Keratinocyte (primary cell): ENCODE measurements around the gene CCDC40. TPM values are rescaled to one million over a fixed set of nuclear protein-coding genes. Genes with fewer than 3 reads are reported as not detected.

Source experiments
- DNase-seq: peaks from one replicate; pipeline ENCODE4 v3.0.0-alpha.2; 2011; ENCODE audit warnings: low read depth, missing footprints, low spot score
- FAIRE-seq: peaks from 2 replicates; lab custom pipeline; 2011; peaks lifted over from hg19 to GRCh38; lab: Jason Lieb, UNC
- H2AFZ ChIP-seq: 2 replicates; pipeline ENCODE4 v1.6.0; 2012; ENCODE audit warnings: low read length, control low read depth, inconsistent platforms; ENCODE audit not compliant: control insufficient read depth
- H3K27ac ChIP-seq: 2 replicates; pipeline ENCODE4 v1.5.1; 2011; ENCODE audit warnings: low read length; ENCODE audit not compliant: control insufficient read depth, insufficient read depth
- H3K27me3 ChIP-seq: 3 replicates; pipeline ENCODE4 v1.6.0; 2011; ENCODE audit warnings: low read length; ENCODE audit not compliant: control insufficient read depth, insufficient read depth; ENCODE audit errors: extremely low read depth
- H3K36me3 ChIP-seq, 2 experiments: 2 replicates in 1 of 2; 3 replicates in 1 of 2; pipeline ENCODE4 v1.5.1; 2011; ENCODE audit warnings: low read length in 2 of 2, mild to moderate bottlenecking in 1 of 2; ENCODE audit not compliant: control insufficient read depth in 2 of 2, insufficient read depth in 2 of 2; ENCODE audit errors: extremely low read depth in 1 of 2
- H3K4me1 ChIP-seq: 3 replicates; pipeline ENCODE4 v1.5.1; 2011; ENCODE audit warnings: low read length; ENCODE audit not compliant: control insufficient read depth, insufficient read depth; ENCODE audit errors: extremely low read depth
- H3K4me2 ChIP-seq: 3 replicates; pipeline ENCODE4 v1.6.0; 2011; ENCODE audit warnings: low read depth, low read length; ENCODE audit not compliant: control insufficient read depth, insufficient read depth; ENCODE audit errors: extremely low read depth
- H3K4me3 ChIP-seq, 3 experiments: fragments of 200-600 bp in 1 of 3; sonication (generic) in 1 of 3; 2 replicates in 2 of 3; 3 replicates in 1 of 3; pipeline ENCODE4 v1.5.1; 2011 to 2016; ENCODE audit warnings: low read length in 3 of 3, mild to moderate bottlenecking in 3 of 3, control low read depth in 2 of 3, inconsistent platforms in 1 of 3, low read depth in 1 of 3, mixed read lengths in 1 of 3, mixed run types in 1 of 3, moderate library complexity in 1 of 3; ENCODE audit not compliant: control insufficient read depth in 2 of 3, insufficient read depth in 2 of 3; ENCODE audit errors: extremely low read depth in 1 of 3
- H3K79me2 ChIP-seq: 2 replicates; pipeline ENCODE4 v1.6.0; 2012; ENCODE audit warnings: low read length; ENCODE audit not compliant: control insufficient read depth, insufficient read depth
- H3K9ac ChIP-seq: 3 replicates; pipeline ENCODE4 v1.6.0; 2011; ENCODE audit warnings: low read length; ENCODE audit not compliant: control insufficient read depth, insufficient read depth; ENCODE audit errors: extremely low read depth
- H3K9me1 ChIP-seq: 3 replicates; pipeline ENCODE4 v1.6.0; 2011; ENCODE audit warnings: low read length; ENCODE audit not compliant: control insufficient read depth, insufficient read depth; ENCODE audit errors: extremely low read depth
- H3K9me3 ChIP-seq: 2 replicates; pipeline ENCODE4 v1.5.1; 2012; ENCODE audit warnings: low read depth, low read length; ENCODE audit not compliant: control insufficient read depth
- H4K20me1 ChIP-seq: 3 replicates; pipeline ENCODE4 v1.6.0; 2011; ENCODE audit warnings: low read length; ENCODE audit not compliant: control insufficient read depth, insufficient read depth; ENCODE audit errors: extremely low read depth
- CTCF ChIP-seq, 3 experiments: IDR thresholded peaks in 1 of 3; conservative IDR thresholded peaks in 1 of 3; optimal IDR thresholded peaks in 1 of 3; 2 replicates in 2 of 3; 3 replicates in 1 of 3; pipeline versions ENCODE3 to v1.5.1; 2011; ENCODE audit warnings: low read length in 3 of 3, mild to moderate bottlenecking in 3 of 3, moderate library complexity in 2 of 3, control low read depth in 1 of 3, inconsistent platforms in 1 of 3; ENCODE audit not compliant: insufficient read depth in 2 of 3; ENCODE audit errors: extremely low read depth in 1 of 3
- EZH2 ChIP-seq: IDR thresholded peaks from one replicate; pipeline ENCODE4 v1.6.1; 2012; ENCODE audit warnings: inconsistent platforms, mild to moderate bottlenecking, low read length, moderate library complexity
- dilution Hi-C: fragments of 300-500 bp; cut with MboI; formaldehyde crosslinking; loops from one replicate; pipeline ENCODE4 v1.7.0; 2020; ENCODE audit warnings: low sequenced_read_pairs; ENCODE audit not compliant: extremely low pct_ligation_motif_present
- polyA plus RNA-seq, 5 experiments: library from polyadenylated mRNA; depleted of rRNA in 3 of 5; stranded (reverse) in 3 of 5; stranded (forward) in 1 of 5; unstranded in 1 of 5; fragments of >200 nt; gene quantifications; 1 replicate in 1 of 5; 2 replicates in 3 of 5; 3 replicates in 1 of 5; pipeline versions ENCODE4 v1.2.1 to v1.2.3, GENCODE V29; 2011 to 2012; ENCODE audit warnings: missing spikeins in 2 of 5, low read depth in 1 of 5, low replicate concordance in 1 of 5

The CCDC40 gene
- polyA plus RNA-seq, 1 donor (not counting 4 experiments of a cell fraction or from before 2014, with no cell fraction given) = 2.4 TPM

GRCh38 chr17:80086616-80087015 is 50.2 kb downstream of the CCDC40 start:
- Histone ChIP-seq H3K4me1 (no peaks in the 10 kb centered on the region), H3K36me3 (no peaks in the 10 kb centered on the region), H2AFZ (no peak overlapping the region), H3K4me2 (no peak overlapping the region), H3K27me3 (peaks cover 7% of the 10 kb centered on the region), H3K9me3 (no peaks in the 10 kb centered on the region), H3K27ac (no peak overlapping the region), H3K4me3 (no peak overlapping the region), H4K20me1 (no peaks in the 10 kb centered on the region), H3K9ac (no peak overlapping the region), H3K79me2 (no peaks in the 10 kb centered on the region), H3K9me1 (no peaks in the 10 kb centered on the region)
- TF ChIP-seq CTCF (optimal IDR thresholded peaks at IDR 0.05 in 1 of 3, IDR thresholded peaks at IDR 0.05 in 1 of 3, conservative IDR thresholded peaks at IDR 0.05 in 1 of 3; ENCODE audit: extremely low read depth in 1 of 3, insufficient read depth in 2 of 3, low read length in 3 of 3) (no peak), EZH2 (no peak)
- FAIRE-seq = no peak
- no peak for DNase-seq
- dilution Hi-C loops = no loop called here

GRCh38 chr17:80087346-80088265 is 51.2 kb downstream of the CCDC40 start:
- Histone ChIP-seq H3K9ac (no peak overlapping the region), H3K4me1 (no peaks in the 10 kb centered on the region), H3K36me3 (no peaks in the 10 kb centered on the region), H4K20me1 (no peaks in the 10 kb centered on the region), H3K9me3 (no peaks in the 10 kb centered on the region), H3K27ac (no peak overlapping the region), H3K79me2 (no peaks in the 10 kb centered on the region), H2AFZ (no peak overlapping the region), H3K4me2 (no peak overlapping the region), H3K27me3 (peaks cover 7% of the 10 kb centered on the region), H3K4me3 (no peak overlapping the region), H3K9me1 (no peaks in the 10 kb centered on the region)
- FAIRE-seq = no peak
- TF ChIP-seq CTCF (optimal IDR thresholded peaks at IDR 0.05 in 1 of 3, IDR thresholded peaks at IDR 0.05 in 1 of 3, conservative IDR thresholded peaks at IDR 0.05 in 1 of 3; ENCODE audit: extremely low read depth in 1 of 3, insufficient read depth in 2 of 3, low read length in 3 of 3) (no peak), EZH2 (no peak)
- DNase-seq = no peak
- dilution Hi-C loops = no loop called here
